Gastroesophageal sphincter (tissue), 4 donors: ENCODE data around the gene EFNA1. TPM values are rescaled to one million over a fixed set of nuclear protein-coding genes. Genes with fewer than 3 reads are reported as not detected.

Experiments used
- ATAC-seq: fragments of 150-250 bp; one replicate; pipeline ENCODE4 v1.9.1; 2016; ENCODE audit warnings: mild to moderate bottlenecking, moderate library complexity
- H3K27ac ChIP-seq, 4 donors: fragments of 200-600 bp; sonication (generic) in 3 of 4; 1 replicate in 3 of 4; 2 replicates in 1 of 4; pipeline ENCODE4 v1.5.1; 2016 to 2019
- H3K27me3 ChIP-seq: fragments of 200-600 bp; sonication (generic); one replicate; pipeline ENCODE4 v1.5.1; 2019
- H3K36me3 ChIP-seq, 2 donors: fragments of 200-600 bp; sonication (generic); one replicate each; pipeline ENCODE4 v1.5.1; 2019; ENCODE audit warnings: control low read depth in 1 of 2
- H3K4me1 ChIP-seq, 3 donors: fragments of 200-600 bp; sonication (generic); 1 replicate in 2 of 3; 2 replicates in 1 of 3; pipeline ENCODE4 v1.5.1; 2016 to 2019; ENCODE audit warnings: control low read depth in 2 of 3
- H3K4me3 ChIP-seq, 2 donors: fragments of 200-600 bp; sonication (generic); one replicate each; pipeline ENCODE4 v1.5.1; 2019; ENCODE audit warnings: mild to moderate bottlenecking in 1 of 2, moderate library complexity in 1 of 2
- H3K9me3 ChIP-seq, 3 donors: fragments of 200-600 bp; sonication (generic); one replicate each; pipeline ENCODE4 v1.5.1; 2017 to 2019; ENCODE audit warnings: control low read depth in 2 of 3
- EP300 ChIP-seq: sonication (generic); formaldehyde crosslinking; IDR thresholded peaks from one replicate; pipeline ENCODE4 v1.6.1; 2017; ENCODE audit warnings: antibody characterized with exemption, mild to moderate bottlenecking
- POLR2A ChIP-seq, 2 donors: fragments of 450-650 bp; IDR thresholded peaks; one replicate each; pipeline ENCODE4 v1.6.1; 2017; ENCODE audit warnings: antibody characterized with exemption in 2 of 2, mild to moderate bottlenecking in 2 of 2, moderate library complexity in 1 of 2
- POLR2AphosphoS5 ChIP-seq: sonication (generic); formaldehyde crosslinking; IDR thresholded peaks from one replicate; pipeline ENCODE4 v1.6.1; 2017; ENCODE audit warnings: antibody characterized with exemption
- WGBS, 2 donors: methylation state at CpG; one replicate each; pipeline ENCODE4 v1.1.5; 2018; ENCODE audit warnings: low coverage in 1 of 2; 5-methylcytosine and 5-hydroxymethylcytosine counted together
- total RNA-seq, 4 donors: library from RNA; depleted of rRNA; stranded (reverse); fragments of >200 nt; gene quantifications; one replicate each; pipeline ENCODE4 v1.1.0, GENCODE V29; 2016
- TF ChIP-seq, protein P1 (sequence below), 4 experiments: fragments of 200-600 bp in 2 of 4; fragments of 450-650 bp in 2 of 4; sonication (generic) in 1 of 4; IDR thresholded peaks; one replicate each; pipeline ENCODE4 v1.5.1; 2017 to 2019; ENCODE audit warnings: antibody characterized with exemption in 4 of 4, mild to moderate bottlenecking in 2 of 4, moderate library complexity in 2 of 4

Gene EFNA1
- total RNA-seq, 4 donors from 2014 or later = 13.1 to 25.8 (median 16.1) TPM

DNA sequence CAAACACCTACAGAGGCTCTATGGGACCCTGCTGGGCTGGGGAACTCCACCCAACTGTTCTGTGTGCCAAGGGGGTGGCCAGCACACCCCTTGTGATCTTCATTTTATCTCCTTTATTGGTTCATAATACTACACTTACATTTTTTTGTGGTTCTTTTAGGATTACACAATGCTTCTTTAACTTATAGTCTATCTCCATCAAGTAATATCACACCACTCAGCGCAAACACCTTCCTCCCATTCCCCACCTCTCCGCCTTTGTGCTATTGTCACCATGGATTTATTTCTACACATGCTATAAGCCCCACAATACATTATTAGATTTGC lies 33.1 kb upstream of the EFNA1 start:
- Histone ChIP-seq H3K36me3 (no peaks in the 10 kb centered on the region), H3K27me3 (no peaks in the 10 kb centered on the region), H3K4me1 (peaks cover 0 to 33% (median 19%) of the 10 kb centered on the region in 3 donors), H3K9me3 (no peaks in the 10 kb centered on the region), H3K4me3 (no peak overlapping the region), H3K27ac (peak overlapping the region in 3 of 4 donors; percentile 71 to 80 (median 79))
- 68 to 75% methylated on average over 2 of the region's 2 CpGs for WGBS, 2 donors
- no peak for ATAC-seq
- TF ChIP-seq EP300 = no peak
- TF ChIP-seq, protein P1, sequence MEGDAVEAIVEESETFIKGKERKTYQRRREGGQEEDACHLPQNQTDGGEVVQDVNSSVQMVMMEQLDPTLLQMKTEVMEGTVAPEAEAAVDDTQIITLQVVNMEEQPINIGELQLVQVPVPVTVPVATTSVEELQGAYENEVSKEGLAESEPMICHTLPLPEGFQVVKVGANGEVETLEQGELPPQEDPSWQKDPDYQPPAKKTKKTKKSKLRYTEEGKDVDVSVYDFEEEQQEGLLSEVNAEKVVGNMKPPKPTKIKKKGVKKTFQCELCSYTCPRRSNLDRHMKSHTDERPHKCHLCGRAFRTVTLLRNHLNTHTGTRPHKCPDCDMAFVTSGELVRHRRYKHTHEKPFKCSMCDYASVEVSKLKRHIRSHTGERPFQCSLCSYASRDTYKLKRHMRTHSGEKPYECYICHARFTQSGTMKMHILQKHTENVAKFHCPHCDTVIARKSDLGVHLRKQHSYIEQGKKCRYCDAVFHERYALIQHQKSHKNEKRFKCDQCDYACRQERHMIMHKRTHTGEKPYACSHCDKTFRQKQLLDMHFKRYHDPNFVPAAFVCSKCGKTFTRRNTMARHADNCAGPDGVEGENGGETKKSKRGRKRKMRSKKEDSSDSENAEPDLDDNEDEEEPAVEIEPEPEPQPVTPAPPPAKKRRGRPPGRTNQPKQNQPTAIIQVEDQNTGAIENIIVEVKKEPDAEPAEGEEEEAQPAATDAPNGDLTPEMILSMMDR (IDR thresholded peaks at IDR 0.05) = no peak
- TF ChIP-seq POLR2AphosphoS5 = no peak
- no peak for TF ChIP-seq POLR2A (IDR thresholded peaks at IDR 0.05)

DNA sequence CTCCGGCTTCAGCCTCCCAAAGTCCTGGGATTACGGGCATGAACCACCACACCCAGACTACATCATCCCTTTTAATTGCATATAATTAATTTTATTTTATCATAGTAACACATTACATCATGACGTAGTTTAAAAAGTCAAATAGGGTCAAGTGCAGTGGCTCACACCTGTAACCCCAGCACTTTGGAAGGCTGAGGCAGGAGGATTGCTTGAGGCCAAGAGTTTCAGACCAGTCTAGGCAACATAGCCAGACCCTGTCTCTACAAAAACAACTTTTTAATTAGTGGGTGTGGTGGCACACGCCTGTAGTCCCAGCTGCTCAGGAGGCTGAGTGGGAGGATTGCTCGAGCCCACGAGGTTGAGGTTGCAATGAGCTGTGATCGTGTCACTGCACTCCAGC lies 28.3 kb upstream of the EFNA1 start:
- TF ChIP-seq EP300 (no peak), POLR2A (IDR thresholded peaks at IDR 0.05) (no peak), POLR2AphosphoS5 (no peak)
- TF ChIP-seq, protein P1 (IDR thresholded peaks at IDR 0.05) = no peak
- H3K27ac ChIP-seq = no peak overlapping the region
- H3K27me3 ChIP-seq = no peaks in the 10 kb centered on the region
- H3K4me3 ChIP-seq = no peak overlapping the region
- H3K9me3 ChIP-seq = no peaks in the 10 kb centered on the region
- no peak for ATAC-seq
- 89 to 94% methylated on average over 3 to 5 of the region's 7 CpGs for WGBS, 2 donors
- peaks cover 0 to 7% (median 4%) of the 10 kb centered on the region in 3 donors for H3K4me1 ChIP-seq
- H3K36me3 ChIP-seq = no peaks in the 10 kb centered on the region

DNA sequence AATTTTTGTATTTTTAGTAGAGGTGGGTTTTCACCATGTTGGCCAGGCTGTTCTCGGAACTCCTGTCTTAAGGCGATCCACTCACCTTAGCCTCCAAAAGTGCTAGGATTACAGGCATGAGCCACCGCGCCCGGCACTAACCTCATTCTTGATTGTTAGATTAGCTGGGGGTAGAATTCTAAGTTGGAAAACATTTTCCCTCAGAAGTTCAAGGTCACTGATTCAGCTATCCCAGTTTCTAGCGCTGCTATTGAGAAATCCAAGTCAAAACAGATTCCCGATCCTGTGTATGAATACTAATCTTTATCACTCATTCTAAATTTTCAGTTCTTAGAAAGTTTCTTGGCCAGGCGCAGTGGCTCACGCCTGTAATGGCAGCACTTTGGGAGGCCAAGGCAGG lies 24.4 kb upstream of the EFNA1 start:
- Histone ChIP-seq H3K9me3 (no peaks in the 10 kb centered on the region), H3K27me3 (no peaks in the 10 kb centered on the region), H3K4me1 (peaks cover 0 to 8% (median 0%) of the 10 kb centered on the region in 3 donors), H3K4me3 (no peak overlapping the region), H3K27ac (no peak overlapping the region), H3K36me3 (no peaks in the 10 kb centered on the region)
- TF ChIP-seq, protein P1 (IDR thresholded peaks at IDR 0.05) = no peak
- TF ChIP-seq POLR2AphosphoS5 = no peak
- TF ChIP-seq EP300 = no peak
- no peak for TF ChIP-seq POLR2A (IDR thresholded peaks at IDR 0.05)
- no peak for ATAC-seq
- WGBS, 2 donors = 81% methylated on average over 3 of the region's 9 CpGs; no CpG with 5 or more reads in 1 of the 2 donors

DNA sequence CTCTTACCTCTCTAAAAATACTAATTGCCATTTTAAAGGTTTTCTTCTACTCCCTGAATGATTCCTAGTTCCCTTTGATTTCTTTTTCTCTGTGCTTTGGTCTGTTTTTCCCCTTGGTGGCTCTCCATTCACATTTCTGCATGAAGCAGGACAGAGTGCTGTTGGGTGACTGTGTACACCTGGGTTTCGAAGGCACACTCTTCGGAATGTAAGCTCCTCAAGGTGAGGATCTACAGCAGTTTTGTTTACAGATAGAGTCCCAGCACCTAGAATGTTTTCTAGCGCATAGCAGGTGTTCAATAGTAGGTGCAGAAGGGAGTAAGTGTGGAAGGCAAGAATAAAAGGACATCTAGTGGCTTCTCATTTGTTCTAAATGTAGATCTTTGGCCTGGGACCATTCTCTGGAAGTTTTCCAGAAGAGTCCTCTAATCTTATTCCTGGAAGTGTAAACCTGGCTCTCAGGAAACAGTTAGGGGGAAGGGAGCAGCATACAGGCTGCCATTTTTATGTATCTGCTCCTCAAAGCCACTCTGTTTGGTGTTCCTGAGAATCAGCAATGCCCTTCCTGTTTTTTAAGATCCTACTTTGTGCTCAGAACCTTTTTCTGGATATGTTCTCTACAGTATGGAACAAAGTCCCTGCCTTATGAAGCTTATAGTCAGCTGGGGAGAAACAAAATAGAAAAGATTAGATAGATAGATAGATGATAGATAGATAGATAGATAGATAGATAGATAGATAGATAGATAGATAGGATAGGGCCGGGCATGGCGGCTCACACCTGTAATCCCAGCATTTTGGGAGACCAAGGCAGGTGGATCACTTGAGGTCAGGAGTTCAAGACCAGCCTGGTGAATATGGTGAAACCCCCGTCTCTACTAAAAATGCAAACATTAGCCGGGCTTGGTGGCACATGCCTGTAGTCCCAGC lies 22.8 kb upstream of the EFNA1 start:
- peaks cover 0 to 8% (median 0%) of the 10 kb centered on the region in 3 donors for H3K4me1 ChIP-seq
- TF ChIP-seq EP300 = no peak
- TF ChIP-seq POLR2A (IDR thresholded peaks at IDR 0.05) = no peak
- TF ChIP-seq, protein P1 (IDR thresholded peaks at IDR 0.05) = no peak
- TF ChIP-seq POLR2AphosphoS5 = no peak
- no peaks in the 10 kb centered on the region for H3K9me3 ChIP-seq
- H3K4me3 ChIP-seq = no peak overlapping the region
- peak overlapping the region in 1 of 4 donors; percentile 4 for H3K27ac ChIP-seq
- ATAC-seq = no peak
- no peaks in the 10 kb centered on the region for H3K27me3 ChIP-seq
- H3K36me3 ChIP-seq = no peaks in the 10 kb centered on the region
- 66 to 100% methylated on average over 1 to 5 of the region's 7 CpGs for WGBS, 2 donors

DNA sequence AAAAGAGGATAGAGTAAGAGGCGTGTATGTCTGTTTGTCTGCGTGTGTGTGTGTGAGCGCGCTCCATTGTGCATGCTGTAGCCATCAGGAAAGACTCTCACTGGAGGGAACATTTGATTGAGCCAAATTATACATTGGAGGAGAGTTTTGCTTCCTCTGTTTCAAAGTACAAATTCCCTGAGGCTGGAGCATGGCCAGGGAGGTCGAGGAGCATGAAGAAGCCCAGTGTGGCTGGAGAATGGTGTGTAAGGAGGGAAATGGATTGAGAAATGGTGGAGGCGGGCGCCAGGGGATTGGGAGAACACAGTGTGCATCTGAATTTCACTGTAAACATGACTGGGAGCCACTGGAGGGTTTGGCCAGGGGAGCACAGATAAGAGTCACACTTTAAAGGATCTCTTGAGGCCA lies 22.1 kb upstream of the EFNA1 start:
- TF ChIP-seq POLR2AphosphoS5 = no peak
- TF ChIP-seq, protein P1 (IDR thresholded peaks at IDR 0.05) = no peak
- no peak for TF ChIP-seq EP300
- TF ChIP-seq POLR2A (IDR thresholded peaks at IDR 0.05) = no peak
- WGBS, 2 donors = 43 to 57% methylated on average over 4 to 7 of the region's 7 CpGs
- Histone ChIP-seq H3K36me3 (no peaks in the 10 kb centered on the region), H3K4me1 (peaks cover 0 to 8% (median 0%) of the 10 kb centered on the region in 3 donors), H3K27ac (peak overlapping the region in 1 of 4 donors; percentile 4), H3K27me3 (no peaks in the 10 kb centered on the region), H3K9me3 (no peaks in the 10 kb centered on the region), H3K4me3 (no peak overlapping the region)
- peak; percentile 31 for ATAC-seq
